MCF 10A (cell line): ENCODE measurements around the gene RIC8B. TPM values are rescaled to one million over a fixed set of nuclear protein-coding genes. Genes with fewer than 3 reads are reported as not detected.

Experiments used
- BruUV-seq: library from RNA; stranded (reverse); fragments of 400-500 nt; replicated peaks from 2 replicates; lab custom pipeline; 2021; lab: Mats Ljungman, UMichigan
- CTCF ChIA-PET: fragments of 300-600 bp; sonication (Branson Sonifier 250); formaldehyde crosslinking; extraction: SDS; loops from one replicate; lab custom pipeline; 2021; ENCODE audit warnings: antibody characterized with exemption, inconsistent platforms; lab: Yijun Ruan, JAX
- POLR2A ChIA-PET: fragments of 300-600, 350-650 bp; sonication (Branson Sonifier 250); formaldehyde crosslinking; extraction: SDS; loops from one replicate; lab custom pipeline; 2020; ENCODE audit warnings: antibody characterized with exemption, inconsistent platforms; lab: Yijun Ruan, JAX
- DNase-seq: peaks from one replicate; pipeline ENCODE4 v3.0.0-alpha.2; 2018; ENCODE audit not compliant: unreplicated experiment
- H3K27ac Mint-ChIP-seq: one replicate; pipeline ENCODE4 v1.8.0; 2022; ENCODE audit warnings: mild to moderate bottlenecking, low read depth, mixed read lengths; ENCODE audit not compliant: unreplicated experiment
- H3K27me3 Mint-ChIP-seq: one replicate; pipeline ENCODE4 v1.8.0; 2022; ENCODE audit warnings: mixed read lengths; ENCODE audit not compliant: insufficient read depth, unreplicated experiment
- H3K36me3 Mint-ChIP-seq: one replicate; pipeline ENCODE4 v1.8.0; 2022; ENCODE audit warnings: mild to moderate bottlenecking, moderate library complexity, mixed read lengths; ENCODE audit not compliant: insufficient read depth, unreplicated experiment
- H3K4me1 Mint-ChIP-seq: one replicate; pipeline ENCODE4 v1.8.0; 2022; ENCODE audit warnings: mixed read lengths; ENCODE audit not compliant: insufficient read depth, unreplicated experiment
- H3K4me3 Mint-ChIP-seq: one replicate; pipeline ENCODE4 v1.8.0; 2022; ENCODE audit warnings: mild to moderate bottlenecking, moderate library complexity, mixed read lengths; ENCODE audit not compliant: unreplicated experiment
- H3K9me3 Mint-ChIP-seq: one replicate; pipeline ENCODE4 v1.8.0; 2022; ENCODE audit warnings: mixed read lengths; ENCODE audit not compliant: unreplicated experiment
- intact Hi-C: fragments of 100-400 bp; cut with micrococcal nuclease; formaldehyde crosslinking; loops from 2 replicates; pipeline ENCODE4 v1.14.1; 2022
- total RNA-seq: library from RNA; stranded (reverse); gene quantifications from 2 replicates; pipeline ENCODE4 v1.2.3, GENCODE V29; 2022
- TF ChIP-seq, protein P1 (sequence below): fragments of 200-600 bp; IDR thresholded peaks from one replicate; pipeline ENCODE4 v1.8.0; 2022; ENCODE audit warnings: antibody characterized with exemption, mild to moderate bottlenecking; ENCODE audit not compliant: unreplicated experiment

RIC8B gene
- total RNA-seq, 1 experiment from 2014 or later: 10.0 TPM

GRCh38 chr12:106910202-106910601, 135.7 kb downstream of the RIC8B start:
- intact Hi-C loops: no loop called here
- TF ChIP-seq, protein P1, sequence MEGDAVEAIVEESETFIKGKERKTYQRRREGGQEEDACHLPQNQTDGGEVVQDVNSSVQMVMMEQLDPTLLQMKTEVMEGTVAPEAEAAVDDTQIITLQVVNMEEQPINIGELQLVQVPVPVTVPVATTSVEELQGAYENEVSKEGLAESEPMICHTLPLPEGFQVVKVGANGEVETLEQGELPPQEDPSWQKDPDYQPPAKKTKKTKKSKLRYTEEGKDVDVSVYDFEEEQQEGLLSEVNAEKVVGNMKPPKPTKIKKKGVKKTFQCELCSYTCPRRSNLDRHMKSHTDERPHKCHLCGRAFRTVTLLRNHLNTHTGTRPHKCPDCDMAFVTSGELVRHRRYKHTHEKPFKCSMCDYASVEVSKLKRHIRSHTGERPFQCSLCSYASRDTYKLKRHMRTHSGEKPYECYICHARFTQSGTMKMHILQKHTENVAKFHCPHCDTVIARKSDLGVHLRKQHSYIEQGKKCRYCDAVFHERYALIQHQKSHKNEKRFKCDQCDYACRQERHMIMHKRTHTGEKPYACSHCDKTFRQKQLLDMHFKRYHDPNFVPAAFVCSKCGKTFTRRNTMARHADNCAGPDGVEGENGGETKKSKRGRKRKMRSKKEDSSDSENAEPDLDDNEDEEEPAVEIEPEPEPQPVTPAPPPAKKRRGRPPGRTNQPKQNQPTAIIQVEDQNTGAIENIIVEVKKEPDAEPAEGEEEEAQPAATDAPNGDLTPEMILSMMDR: no peak
- Mint-ChIP-seq H3K4me1 (no peaks in the 10 kb centered on the region), H3K27ac (no peak overlapping the region), H3K4me3 (no peak overlapping the region), H3K27me3 (no peaks in the 10 kb centered on the region), H3K9me3 (no peaks in the 10 kb centered on the region), H3K36me3 (no peaks in the 10 kb centered on the region)
- POLR2A ChIA-PET: no interaction called here
- DNase-seq: no peak
- BruUV-seq: no TSS peak
- CTCF ChIA-PET: interaction anchor here (0.6 to 0.8 kb wide), 2 partner anchors 208 to 523 kb away, joined by 3 read pairs; no protein-coding TSS in a partner anchor

DNA sequence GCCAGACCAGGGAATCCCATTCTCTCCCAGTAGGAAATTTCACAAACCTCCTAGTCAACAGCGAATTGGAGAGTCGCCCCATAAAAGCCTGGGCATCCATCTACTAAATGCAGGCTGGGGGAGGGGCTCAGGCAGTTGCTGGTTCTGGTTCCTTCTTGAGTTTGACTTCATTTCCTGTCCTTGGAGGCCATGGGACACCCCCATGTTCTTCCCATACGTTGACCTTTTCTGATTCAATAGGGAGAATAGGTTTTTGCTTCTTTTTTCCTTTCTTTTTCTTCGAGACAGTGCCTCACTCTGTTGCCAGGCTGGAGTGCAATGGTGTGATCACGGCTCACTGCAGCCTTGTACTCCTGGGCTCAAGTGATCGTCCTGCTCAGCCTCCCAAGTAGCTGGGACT, 137.1 kb downstream of the RIC8B start:
- CTCF ChIA-PET: no interaction called here
- no peaks in the 10 kb centered on the region for H3K4me1 Mint-ChIP-seq

GRCh38 chr12:106913456-106913855, 139.0 kb downstream of the RIC8B start:
- no peaks in the 10 kb centered on the region for H3K36me3 Mint-ChIP-seq
- no peaks in the 10 kb centered on the region for H3K27me3 Mint-ChIP-seq
- H3K9me3 Mint-ChIP-seq: no peaks in the 10 kb centered on the region
- TF ChIP-seq, protein P1: no peak
- intact Hi-C loops: no loop called here
- POLR2A ChIA-PET: no interaction called here
- DNase-seq: no peak
- no peak overlapping the region for H3K4me3 Mint-ChIP-seq
- no TSS peak for BruUV-seq
- H3K4me1 Mint-ChIP-seq: no peaks in the 10 kb centered on the region
- CTCF ChIA-PET: interaction anchor here (1.5 kb wide), 1 partner anchor 527 kb away, joined by 4 read pairs; no protein-coding TSS in a partner anchor
- H3K27ac Mint-ChIP-seq: no peak overlapping the region

More for the DNA sequence above, 137.1 kb downstream of the RIC8B start:
- Mint-ChIP-seq H3K9me3 (no peaks in the 10 kb centered on the region), H3K4me3 (no peak overlapping the region), H3K36me3 (no peaks in the 10 kb centered on the region), H3K27me3 (no peaks in the 10 kb centered on the region), H3K27ac (no peak overlapping the region)
- no peak for DNase-seq
- POLR2A ChIA-PET: no interaction called here
- TF ChIP-seq, protein P1: no peak
- no TSS peak for BruUV-seq
- intact Hi-C loops: no loop called here

DNA sequence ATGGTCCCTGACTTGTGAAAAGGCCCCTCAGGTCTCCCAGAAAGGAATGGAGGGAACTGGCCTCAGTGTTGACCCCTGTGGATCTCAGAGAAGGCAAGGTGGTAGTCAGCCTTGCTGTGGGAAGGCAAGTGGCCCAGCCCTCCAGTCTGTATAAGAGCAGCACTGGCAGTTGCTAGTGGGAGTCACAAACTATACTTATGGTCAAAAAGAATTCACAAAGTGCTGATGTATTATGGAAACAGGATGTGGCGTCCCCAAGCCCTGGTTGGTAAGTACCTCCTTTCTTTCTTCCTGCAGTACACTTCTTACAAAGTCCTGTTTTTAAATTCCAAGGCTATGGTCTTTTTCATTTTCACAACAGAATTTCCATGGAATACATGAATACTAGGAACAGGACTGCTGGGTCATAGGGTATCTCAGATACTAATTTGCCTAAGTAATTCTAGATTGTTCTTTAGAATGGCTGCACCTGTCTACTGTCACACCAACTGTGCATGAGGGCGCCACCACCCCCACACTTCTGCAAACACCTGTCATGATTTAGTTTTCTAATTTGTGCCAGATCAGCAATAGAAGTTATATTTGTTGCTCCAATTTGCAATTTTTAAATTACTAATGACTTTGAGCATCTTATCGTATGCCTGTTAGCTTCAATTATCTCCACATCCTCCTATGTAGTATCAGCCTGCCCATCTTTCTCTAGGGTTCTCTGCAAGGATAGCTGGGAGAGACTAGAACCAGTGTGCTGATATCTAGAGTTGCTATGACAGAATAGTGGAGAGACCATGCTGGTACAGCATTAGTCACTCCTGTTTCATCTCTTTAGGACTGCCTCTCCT, 140.5 kb downstream of the RIC8B start:
- CTCF ChIA-PET: interaction anchor here (0.7 to 1.1 kb wide), 2 partner anchors 138 to 557 kb away, joined by 3 read pairs; partner anchors contain the start of gene POLR3B

More for the DNA sequence above, 140.5 kb downstream of the RIC8B start:
- no peaks in the 10 kb centered on the region for H3K4me1 Mint-ChIP-seq
- no TSS peak for BruUV-seq
- H3K27ac Mint-ChIP-seq: no peak overlapping the region
- intact Hi-C loops: no loop called here
- no peak for DNase-seq
- POLR2A ChIA-PET: no interaction called here
- no peaks in the 10 kb centered on the region for H3K9me3 Mint-ChIP-seq
- H3K36me3 Mint-ChIP-seq: no peaks in the 10 kb centered on the region
- TF ChIP-seq, protein P1: no peak
- no peaks in the 10 kb centered on the region for H3K27me3 Mint-ChIP-seq
- no peak overlapping the region for H3K4me3 Mint-ChIP-seq
